Activated CD4-positive, CD25-positive, alpha-beta regulatory T cell treated with anti-CD3 and anti-CD28 coated beads, Interleukin-2, amount 50 U/mL, for 16 hours (primary cell): ENCODE data around the gene THOC2.
"Not testable (repeated sequence)": the region's sequence is repeated elsewhere in the genome, so short reads cannot be mapped to it uniquely, and the experiment has no call there.

Experiments
- DNase-seq: peaks from one replicate; pipeline ENCODE4 v3.0.0-alpha.2; 2020; ENCODE audit warnings: low read depth, low spot score

THOC2 gene

GRCh38 chrX:123679733-123680460 lies 53.0 kb downstream of the THOC2 start:
- DNase-seq, result not testable (repeated sequence)

- no peak for DNase-seq
These were observed 57.7 kb downstream of the THOC2 start for GRCh38 chrX:123675154-123675553.

GRCh38 chrX:123673813-123674212 lies 59.0 kb downstream of the THOC2 start:
- no peak for DNase-seq

- DNase-seq, result no peak
These were observed 67.7 kb downstream of the THOC2 start for GRCh38 chrX:123665197-123665596.

- not testable (repeated sequence) for DNase-seq
These were observed 68.2 kb downstream of the THOC2 start for GRCh38 chrX:123664467-123665167.

GRCh38 chrX:123663720-123664119 lies 69.1 kb downstream of the THOC2 start:
- DNase-seq, result not testable (repeated sequence)

GRCh38 chrX:123656507-123656906 lies 76.3 kb downstream of the THOC2 start:
- not testable (repeated sequence) for DNase-seq

- DNase-seq, result not testable (repeated sequence)
These were observed 84.1 kb downstream of the THOC2 start for GRCh38 chrX:123648811-123649181.

- no peak for DNase-seq
These were observed 84.6 kb downstream of the THOC2 start for GRCh38 chrX:123648028-123648810.

GRCh38 chrX:123647244-123647643 lies 85.6 kb downstream of the THOC2 start:
- DNase-seq, result no peak

GRCh38 chrX:123629502-123629901 lies 103.3 kb downstream of the THOC2 start:
- DNase-seq, result no peak

- DNase-seq, result no peak
These were observed 105.9 kb downstream of the THOC2 start for GRCh38 chrX:123626962-123627361.

- DNase-seq, result no peak
These were observed 106.9 kb downstream of the THOC2 start for GRCh38 chrX:123625952-123626351.

GRCh38 chrX:123625477-123625876 lies 107.4 kb downstream of the THOC2 start:
- DNase-seq, result no peak

- DNase-seq, result no peak
These were observed 115.8 kb downstream of the THOC2 start for GRCh38 chrX:123617007-123617406.

GRCh38 chrX:123610915-123611314 lies 121.9 kb downstream of the THOC2 start:
- DNase-seq, result no peak

- DNase-seq, result no peak
These were observed 125.0 kb downstream of the THOC2 start for GRCh38 chrX:123607806-123608205.

GRCh38 chrX:123607270-123607669 lies 125.6 kb downstream of the THOC2 start:
- no peak for DNase-seq

- DNase-seq, result no peak
These were observed 129.4 kb downstream of the THOC2 start for GRCh38 chrX:123603491-123603890.

- DNase-seq, result no peak
These were observed 131.4 kb downstream of the THOC2 start for GRCh38 chrX:123601437-123601836.

- DNase-seq, result no peak
These were observed 132.7 kb downstream of the THOC2 start for GRCh38 chrX:123600181-123600580.

- DNase-seq, result no peak
These were observed 141.9 kb downstream of the THOC2 start for GRCh38 chrX:123590842-123591486.
